OCI-M1 (cell line): ENCODE data around the gene PGD.

ENCODE experiments used
- DNase-seq: peaks from one replicate; lab custom pipeline; 2025; lab: John Stamatoyannopoulos, UW

The PGD gene

DNA sequence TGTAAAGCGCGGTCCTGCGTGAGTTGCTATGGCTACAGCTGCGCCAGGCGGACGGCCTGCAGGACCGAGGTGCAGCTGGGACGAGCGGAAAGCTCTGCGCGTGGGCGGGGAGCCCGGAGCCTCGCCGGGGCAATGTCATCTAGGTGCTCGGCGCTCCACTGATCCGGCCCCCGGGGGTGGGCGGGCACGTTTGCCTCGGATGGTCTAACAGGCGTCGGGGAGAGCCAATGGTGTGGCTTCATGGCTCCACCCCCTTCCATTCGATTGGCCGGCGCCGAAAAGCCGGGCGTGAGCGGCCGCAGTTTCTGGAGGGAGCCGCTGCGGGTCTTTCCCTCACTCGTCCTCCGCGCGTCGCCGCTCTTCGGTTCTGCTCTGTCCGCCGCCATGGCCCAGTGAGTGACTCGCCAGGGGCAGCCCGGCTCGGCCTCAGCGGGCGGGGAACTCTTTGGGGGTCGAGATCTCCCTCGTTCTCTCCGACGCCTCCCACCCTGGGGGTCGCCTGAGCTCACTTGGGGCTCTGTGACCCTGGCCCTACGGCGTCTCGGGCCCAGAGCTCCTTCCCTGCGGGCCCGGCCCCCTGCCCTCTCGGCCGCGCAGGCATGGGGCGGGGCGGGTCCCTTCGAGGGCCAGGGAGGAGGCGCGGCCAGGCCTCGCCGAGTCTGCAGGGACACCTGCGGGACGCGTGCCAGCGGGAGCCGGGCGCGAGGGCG, at the start of gene PGD:
Gene PGD, plus strand, starts transcription at position 331 of the 710 bp plus-strand sequence. Its CDS starts 54 bp downstream, at position 385.
- peak; percentile 99 for DNase-seq

GRCh38 chr1:10353282-10353681, 45.6 kb upstream of the PGD start:
- DNase-seq: no peak

- no peak for DNase-seq
Observed at GRCh38 chr1:10353693-10354092, 45.2 kb upstream of the PGD start.

GRCh38 chr1:10360045-10360444, 38.8 kb upstream of the PGD start:
- no peak for DNase-seq

GRCh38 chr1:10361515-10361914, 37.3 kb upstream of the PGD start:
- no peak for DNase-seq

DNA sequence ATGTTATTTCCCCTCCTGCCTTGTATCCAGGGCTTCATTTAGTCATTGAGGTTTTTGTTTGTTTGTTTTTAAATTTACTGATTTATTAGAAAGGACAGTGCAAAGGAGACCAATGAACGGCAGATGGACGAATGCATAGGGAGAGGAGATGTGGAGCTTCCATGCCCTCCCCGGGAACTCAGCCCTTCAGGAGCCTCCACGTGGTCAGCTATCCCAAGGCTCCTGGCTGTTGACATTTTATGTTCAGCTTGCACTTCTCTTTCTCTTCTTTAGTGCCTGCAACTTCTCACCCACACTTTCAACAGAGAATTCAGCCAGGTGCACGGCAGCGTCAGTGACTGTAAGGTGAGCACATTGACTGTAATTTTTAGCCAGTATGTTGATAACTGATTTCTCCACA, 30.7 kb upstream of the PGD start:
- DNase-seq: no peak

DNA sequence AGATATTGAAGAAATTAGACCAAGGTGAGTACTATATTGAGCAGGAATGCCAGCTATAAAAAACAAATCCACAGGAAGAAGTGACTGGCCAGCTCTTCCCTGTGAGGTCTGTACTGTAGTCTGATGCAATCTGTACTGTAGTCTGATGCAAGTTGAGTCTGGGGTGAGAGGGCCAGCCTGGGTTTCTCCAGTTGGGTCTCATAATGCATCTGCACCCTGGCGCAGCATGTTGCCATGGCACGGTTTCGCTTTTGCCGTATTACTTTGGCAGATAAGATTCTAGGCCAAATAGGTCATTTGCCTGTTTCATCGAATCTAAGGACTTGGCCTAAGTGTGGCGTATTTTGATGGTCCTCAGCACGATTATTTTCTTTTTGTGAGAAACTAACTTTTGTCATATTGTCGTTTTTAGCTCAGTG, 24.4 kb upstream of the PGD start:
- DNase-seq: peak; percentile 67

- peak; percentile 96 for DNase-seq
Observed at GRCh38 chr1:10377365-10378029, 21.4 kb upstream of the PGD start.

GRCh38 chr1:10378081-10378841, 20.6 kb upstream of the PGD start:
- DNase-seq: peak; percentile 44

DNA sequence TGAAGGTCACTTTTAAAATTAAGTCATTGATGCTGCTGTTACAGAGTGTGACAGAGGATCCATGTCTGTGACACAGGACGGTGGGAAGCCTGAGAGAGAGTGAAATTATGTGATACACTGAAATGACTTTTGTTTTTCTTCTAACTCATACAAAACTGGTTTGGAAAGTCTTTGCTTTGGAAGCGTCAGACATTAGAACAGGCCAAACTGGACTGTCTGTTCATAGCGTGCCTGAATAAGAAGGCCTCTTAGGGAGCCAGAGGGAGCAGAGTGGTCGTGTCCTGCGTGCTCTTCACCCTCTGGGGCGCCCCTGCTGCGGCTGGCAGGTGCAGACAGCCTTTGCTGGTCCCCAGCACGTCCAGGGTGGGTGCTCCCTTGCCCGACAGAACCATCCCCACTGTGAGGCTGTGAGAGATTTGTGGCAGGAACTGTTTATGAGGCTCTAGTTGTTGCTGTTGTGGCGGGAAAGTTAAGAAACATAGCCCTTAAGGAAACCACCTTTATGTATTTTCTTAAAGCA, 19.7 kb upstream of the PGD start:
- no peak for DNase-seq

- DNase-seq: no peak
Observed at GRCh38 chr1:10379676-10380075, 19.2 kb upstream of the PGD start.

DNA sequence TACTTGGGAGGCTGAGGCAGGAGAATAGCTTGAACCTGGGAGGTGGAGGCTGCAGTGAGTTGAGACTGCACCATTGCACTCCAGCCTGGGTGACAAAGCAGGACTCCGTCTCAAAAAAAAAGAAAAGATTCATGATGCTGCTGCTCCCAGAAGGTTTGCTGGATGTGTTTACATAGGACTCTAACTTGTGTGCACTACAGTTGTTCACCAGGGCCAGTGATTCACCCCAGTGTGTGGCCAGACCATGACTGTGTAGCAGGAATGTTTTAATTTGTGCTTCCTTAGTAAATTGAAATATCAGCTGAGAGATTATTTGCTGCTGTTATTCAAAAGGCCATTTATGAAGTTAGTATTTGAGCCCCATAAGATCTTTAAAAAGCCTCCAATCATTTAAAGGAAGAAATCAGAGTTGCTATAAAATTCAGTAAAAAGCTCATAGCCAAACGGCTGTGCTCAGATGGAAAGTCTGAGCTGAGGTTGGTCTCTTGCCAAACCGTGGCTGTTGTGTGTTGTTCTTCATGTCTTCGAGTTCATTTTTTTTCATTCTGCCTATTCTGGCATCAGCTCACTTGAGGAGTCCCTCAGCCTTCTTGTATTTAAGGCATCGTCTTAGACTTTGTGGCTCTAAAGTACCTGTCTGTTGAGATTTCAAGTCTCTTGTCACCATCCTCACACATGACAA, 18.1 kb upstream of the PGD start:
- no peak for DNase-seq

DNA sequence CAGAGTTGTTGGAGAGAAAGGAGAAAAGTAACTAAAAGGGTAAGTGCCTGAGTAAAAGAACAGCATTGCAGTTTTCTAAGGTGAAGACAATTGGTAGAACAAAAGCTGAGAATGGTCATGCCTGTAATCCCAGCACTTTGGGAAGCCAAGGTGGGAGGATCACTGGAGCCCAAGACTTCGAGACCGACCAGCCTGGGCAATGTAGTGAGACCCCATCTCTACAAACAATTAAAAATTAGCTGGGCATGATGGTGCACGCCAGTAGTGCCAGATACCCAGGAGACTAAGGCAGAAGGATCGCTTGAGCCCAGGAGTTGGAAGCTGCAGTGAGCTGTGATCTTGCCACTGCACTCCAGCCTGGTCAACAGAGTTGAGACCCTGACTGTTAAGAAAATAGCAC, 15.2 kb upstream of the PGD start:
- DNase-seq: no peak

- DNase-seq: no peak
Observed at GRCh38 chr1:10384219-10384618, 14.6 kb upstream of the PGD start.

- DNase-seq: no peak
Observed at GRCh38 chr1:10386761-10387676, 11.8 kb upstream of the PGD start.

GRCh38 chr1:10387677-10388386, 11.0 kb upstream of the PGD start:
- DNase-seq: peak; percentile 87

GRCh38 chr1:10388387-10388715, 10.5 kb upstream of the PGD start:
- no peak for DNase-seq

- DNase-seq: no peak
Observed at GRCh38 chr1:10389271-10389973, 9.4 kb upstream of the PGD start.

GRCh38 chr1:10396870-10397269, 2.0 kb upstream of the PGD start:
- DNase-seq: no peak

- peak; percentile 56 for DNase-seq
Observed at GRCh38 chr1:10398278-10398733, 558 bp upstream of the PGD start.
